GM10266 (cell line): Measurements from ENCODE around the gene DHRS2.

Source experiments
- DNase-seq: peaks from one replicate; pipeline ENCODE4 v3.0.0; 2012; ENCODE audit errors: extremely low spot score
- CTCF ChIP-seq: IDR thresholded peaks from 2 replicates; pipeline ENCODE4 v1.5.1; 2012; ENCODE audit warnings: mild to moderate bottlenecking, low read depth; ENCODE audit not compliant: control insufficient read depth, insufficient read depth; ENCODE audit errors: missing control alignments

DHRS2 gene

GRCh38 chr14:23613242-23614070 lies 22.7 kb upstream of the DHRS2 start:
- no peak for TF ChIP-seq CTCF
- no peak for DNase-seq

- DNase-seq = no peak
Observed at GRCh38 chr14:23614395-23614828, 21.8 kb upstream of the DHRS2 start.

GRCh38 chr14:23615856-23616255 lies 20.3 kb upstream of the DHRS2 start:
- no peak for DNase-seq
- no peak for TF ChIP-seq CTCF

More at GRCh38 chr14:23614395-23614828, 21.8 kb upstream of the DHRS2 start:
- no peak for TF ChIP-seq CTCF

GRCh38 chr14:23617539-23617938 lies 18.6 kb upstream of the DHRS2 start:
- no peak for DNase-seq
- TF ChIP-seq CTCF = no peak

GRCh38 chr14:23618415-23618988 lies 17.7 kb upstream of the DHRS2 start:
- no peak for DNase-seq
- TF ChIP-seq CTCF = no peak

GRCh38 chr14:23620177-23620702 lies 15.9 kb upstream of the DHRS2 start:
- TF ChIP-seq CTCF = no peak
- no peak for DNase-seq
